GM18505 (cell line): ENCODE measurements around the gene KNL1.
A peak's percentile ranks its signal among the peaks of the same experiment; 100 is the strongest.
"Not testable (repeated sequence)": the region's sequence is repeated elsewhere in the genome, so short reads cannot be mapped to it uniquely, and the experiment has no call there.

ENCODE experiments used
- ATAC-seq: cut with Tn5 transposase; IDR thresholded peaks from one replicate; pipeline ENCODE4 v1.9.1; 2021; ENCODE audit not compliant: unreplicated experiment
- POLR2A ChIP-seq: IDR thresholded peaks from 4 replicates; pipeline ENCODE4 v1.6.1; 2011; ENCODE audit warnings: borderline replicate concordance; ENCODE audit not compliant: insufficient read depth, insufficient read length; ENCODE audit errors: extremely low read depth

The KNL1 gene

GRCh38 chr15:40567111-40567510, 26.9 kb upstream of the KNL1 start:
- no peak for ATAC-seq
- no peak for TF ChIP-seq POLR2A

DNA sequence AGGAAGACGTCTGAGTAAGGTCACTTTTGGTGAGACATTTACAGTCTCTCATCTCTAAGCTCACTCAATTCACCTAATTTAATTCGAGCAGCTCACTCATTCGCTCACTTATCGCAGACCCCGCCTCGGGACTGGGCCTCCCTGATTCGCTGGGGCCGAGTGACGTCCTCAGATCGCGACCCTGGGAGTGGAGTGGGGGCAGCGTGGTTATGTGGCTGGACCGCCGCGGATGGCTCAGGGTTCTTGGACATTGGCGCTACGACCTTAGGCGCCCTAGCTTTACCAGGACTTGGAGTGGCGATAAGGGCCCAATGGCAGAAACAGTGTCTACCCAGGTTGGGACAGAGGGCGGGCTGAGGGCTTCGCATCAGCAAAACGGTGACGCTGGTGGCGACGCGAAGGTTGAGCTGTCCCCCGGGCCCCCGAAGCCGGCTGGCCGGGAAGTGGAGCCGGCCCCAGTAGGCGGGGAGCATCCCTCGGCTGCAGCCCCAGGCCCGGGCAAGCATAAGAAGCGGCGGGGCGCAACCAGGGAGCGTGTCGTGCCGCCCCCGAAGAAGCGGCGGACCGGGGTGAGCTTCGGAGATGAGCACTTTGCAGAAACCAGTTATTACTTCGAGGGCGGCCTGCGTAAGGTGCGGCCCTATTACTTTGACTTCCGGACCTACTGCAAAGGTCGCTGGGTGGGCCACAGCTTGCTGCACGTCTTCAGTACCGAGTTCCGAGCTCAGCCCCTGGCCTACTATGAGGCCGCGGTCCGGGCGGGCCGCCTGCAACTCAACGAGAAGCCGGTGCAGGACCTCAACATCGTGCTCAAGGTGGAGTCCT, 24.7 kb upstream of the KNL1 start, which contains the start of gene RPUSD2:
RPUSD2 (plus strand) TSS at position 171 of the 825 bp plus-strand sequence; CDS start at position 210, 39 bp downstream.
- TF ChIP-seq POLR2A: peak; percentile 76
- no peak for ATAC-seq

GRCh38 chr15:40575113-40575512, 18.9 kb upstream of the KNL1 start:
- no peak for ATAC-seq
- no peak for TF ChIP-seq POLR2A

- ATAC-seq: not testable (repeated sequence)
Observed at GRCh38 chr15:40576914-40577313, 17.1 kb upstream of the KNL1 start.

- no peak for TF ChIP-seq POLR2A
- no peak for ATAC-seq
Observed at GRCh38 chr15:40578892-40579291, 15.2 kb upstream of the KNL1 start.

- ATAC-seq: not testable (repeated sequence)
Observed at GRCh38 chr15:40581796-40582195, 12.3 kb upstream of the KNL1 start.

DNA sequence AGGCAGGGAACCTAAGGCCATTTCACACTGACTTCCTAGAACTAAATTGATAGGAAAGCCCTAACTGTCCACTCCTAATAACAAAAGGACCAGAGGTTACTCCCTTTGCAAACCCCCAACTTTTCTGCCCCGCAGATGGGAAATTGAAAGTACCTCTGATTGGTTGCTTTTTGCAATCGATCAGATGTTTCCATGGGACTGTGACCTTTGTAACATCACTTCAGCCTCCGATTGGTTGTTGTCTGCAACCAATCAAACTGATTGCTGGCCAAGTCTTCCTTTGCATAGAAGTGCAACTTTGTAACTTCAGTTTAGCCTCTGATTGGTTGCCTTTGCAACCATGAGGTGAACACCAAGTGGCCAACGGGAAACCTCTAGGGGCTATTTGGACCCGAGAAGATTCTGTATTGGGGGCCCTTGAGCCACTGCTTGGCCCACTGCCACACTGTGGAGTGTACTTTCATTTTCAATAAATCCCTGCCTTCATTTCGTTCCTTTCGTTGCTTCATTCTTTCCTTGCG, 11.3 kb upstream of the KNL1 start:
- no peak for TF ChIP-seq POLR2A
- no peak for ATAC-seq

DNA sequence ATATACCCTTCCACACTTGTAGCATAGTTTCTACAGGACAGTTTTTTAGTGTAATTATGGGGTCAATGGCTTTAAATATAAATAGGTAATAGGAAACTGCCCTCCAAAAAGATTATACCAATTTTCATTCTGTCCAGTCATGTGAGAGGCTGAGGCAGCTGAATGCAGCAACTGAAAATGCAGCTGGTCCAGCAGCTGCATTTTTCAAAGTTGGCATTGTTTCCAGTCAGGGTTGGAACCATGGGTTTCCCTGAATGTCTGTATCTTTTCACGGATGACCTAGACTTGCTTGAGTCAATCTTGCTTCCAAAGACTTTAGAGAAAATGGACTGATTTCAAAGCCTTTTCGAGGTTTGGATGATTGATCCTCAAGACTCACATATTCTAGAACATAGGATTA, 9.9 kb upstream of the KNL1 start:
- no peak for ATAC-seq
- TF ChIP-seq POLR2A: no peak

- no peak for ATAC-seq
- no peak for TF ChIP-seq POLR2A
Observed at GRCh38 chr15:40590667-40591050, 3.4 kb upstream of the KNL1 start.

DNA sequence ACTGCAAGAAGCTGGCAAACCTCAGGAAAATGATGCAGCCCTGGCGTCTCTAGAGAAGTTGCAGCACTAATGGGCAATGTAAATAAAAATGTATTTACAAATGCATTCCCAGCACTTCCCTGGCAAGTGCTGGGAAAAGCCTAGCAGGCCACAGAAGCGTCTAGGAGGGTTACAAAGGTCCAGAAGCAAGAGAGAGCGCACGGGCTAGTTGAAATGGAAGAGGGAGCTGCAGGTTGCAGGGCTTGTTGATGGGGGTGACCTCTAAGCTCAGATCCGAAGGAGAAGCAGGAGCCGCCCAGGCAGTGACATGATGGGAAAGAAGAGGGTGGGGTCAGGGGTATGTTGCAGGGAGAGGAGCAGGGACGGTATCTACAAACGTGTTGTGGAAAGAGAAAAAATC, 2.7 kb upstream of the KNL1 start:
- ATAC-seq: no peak
- TF ChIP-seq POLR2A: no peak

- no peak for TF ChIP-seq POLR2A
- ATAC-seq: no peak
Observed at GRCh38 chr15:40593165-40593564, 884 bp upstream of the KNL1 start.

DNA sequence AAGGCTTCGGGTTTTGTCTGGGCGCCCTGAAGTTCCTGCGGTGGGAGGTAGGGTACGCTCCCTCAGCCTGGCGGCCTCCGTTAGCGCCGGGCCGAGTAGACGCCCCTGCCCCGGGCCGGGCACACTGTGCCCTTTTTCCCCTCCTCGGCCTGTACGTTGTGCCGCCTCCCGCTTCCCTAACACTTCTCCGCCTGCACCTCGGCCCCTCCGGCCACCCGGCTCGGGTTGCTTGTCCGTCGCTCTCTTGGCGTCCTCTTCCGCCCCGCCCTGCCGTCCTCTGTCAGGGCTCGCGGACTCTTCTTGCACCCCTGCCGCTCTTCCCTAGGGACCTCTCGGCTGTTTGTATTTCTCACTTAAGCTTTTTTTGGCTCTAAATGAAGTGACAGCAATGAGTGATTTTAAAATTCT, 384 bp downstream of the KNL1 start:
- peak; percentile 33 for ATAC-seq
- no peak for TF ChIP-seq POLR2A

- no peak for ATAC-seq
- no peak for TF ChIP-seq POLR2A
Observed at GRCh38 chr15:40595219-40595618, 1.2 kb downstream of the KNL1 start.

- no peak for TF ChIP-seq POLR2A
- ATAC-seq: no peak
Observed at GRCh38 chr15:40595773-40596172, 1.7 kb downstream of the KNL1 start.

DNA sequence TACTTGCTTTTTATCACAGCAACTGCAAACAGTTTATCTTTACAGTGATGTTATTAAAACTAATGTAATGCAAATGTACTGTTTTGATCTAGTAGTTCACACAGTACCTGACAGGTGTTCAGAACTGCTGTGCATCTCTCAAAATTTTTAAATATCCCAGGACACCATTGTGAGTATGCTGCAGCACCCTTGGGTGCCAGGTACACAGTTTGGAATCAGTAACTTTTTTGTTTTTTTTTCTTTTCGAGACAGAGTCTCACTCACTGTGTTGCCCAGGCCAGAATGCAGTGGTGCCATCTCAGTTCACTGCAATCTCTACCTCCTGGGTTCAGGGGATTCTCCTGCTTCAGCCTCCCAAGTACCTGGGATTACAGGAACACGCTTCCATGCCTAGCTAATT, 3.0 kb downstream of the KNL1 start:
- no peak for TF ChIP-seq POLR2A
- no peak for ATAC-seq

DNA sequence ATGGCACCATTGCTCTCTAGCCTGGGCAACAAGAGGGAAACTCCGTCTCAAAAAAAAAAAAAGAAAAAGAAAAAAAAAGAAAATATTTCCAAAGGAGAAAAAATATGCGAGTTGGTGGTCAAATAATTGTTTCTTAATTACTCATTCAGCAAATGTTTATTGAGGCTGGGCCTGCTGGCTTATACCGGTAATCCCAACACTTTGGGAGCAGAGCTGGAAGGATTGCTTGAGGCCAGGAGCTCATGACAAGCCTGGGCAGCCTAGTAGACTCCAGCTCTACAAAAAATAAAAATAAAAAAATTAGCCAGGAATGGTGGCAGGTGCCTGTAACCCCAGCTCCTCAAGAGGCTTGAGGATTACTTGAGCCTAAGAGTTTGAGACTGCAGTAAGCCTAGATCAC, 4.1 kb downstream of the KNL1 start:
- no peak for ATAC-seq
- TF ChIP-seq POLR2A: no peak
